Uterus (tissue), 2 donors: ENCODE data around the gene CRTC2.

Source experiments
- CTCF ChIP-seq, 4 experiments: fragments of 200-600 bp in 2 of 4; fragments of 450-650 bp in 2 of 4; sonication (generic) in 2 of 4; IDR thresholded peaks; one replicate each; pipeline ENCODE4 v1.5.1; 2016 to 2019; ENCODE audit warnings: antibody characterized with exemption in 4 of 4, mild to moderate bottlenecking in 2 of 4, moderate library complexity in 1 of 4
- POLR2A ChIP-seq, 2 donors: fragments of 450-650 bp; IDR thresholded peaks; one replicate each; pipeline ENCODE4 v1.6.1; 2016; ENCODE audit warnings: antibody characterized with exemption in 2 of 2, mild to moderate bottlenecking in 1 of 2, moderate library complexity in 1 of 2

DNA sequence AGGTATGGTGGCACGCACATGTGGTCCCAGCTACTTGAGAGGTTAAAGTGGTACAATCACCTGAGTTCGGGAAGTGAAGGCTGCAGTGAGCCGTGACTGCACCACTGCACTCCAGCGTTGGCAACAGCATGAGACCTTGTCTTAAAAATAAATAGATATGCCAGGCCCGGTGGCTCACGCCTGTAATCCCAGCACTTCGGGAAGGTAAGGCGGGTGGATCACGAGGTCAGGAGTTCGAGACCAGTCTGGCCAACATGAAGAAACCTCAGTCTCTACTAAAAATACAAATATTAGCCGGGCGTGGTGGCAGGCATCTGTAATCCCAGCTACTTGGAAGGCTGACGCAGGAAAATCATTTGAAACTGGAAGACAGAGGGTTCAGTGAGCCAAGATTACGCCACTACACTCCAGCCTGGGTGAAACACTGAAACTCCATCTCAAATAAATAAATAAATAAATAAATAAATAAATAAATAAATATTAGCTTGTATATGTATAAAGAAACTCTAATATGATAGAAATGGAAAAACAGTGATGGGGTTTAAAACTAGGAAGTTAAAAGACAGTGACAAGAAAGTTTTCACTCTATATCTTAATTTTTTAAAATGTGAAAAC lies 54.5 kb downstream of the CRTC2 start:
- no peak for TF ChIP-seq CTCF (IDR thresholded peaks at IDR 0.05)
- no peak for TF ChIP-seq POLR2A (IDR thresholded peaks at IDR 0.05)
